T-helper 1 cell (primary cell): Measurements from ENCODE around the gene CLSTN1.
"Not testable (repeated sequence)": the region's sequence is repeated elsewhere in the genome, so short reads cannot be mapped to it uniquely, and the experiment has no call there.

Experiments
- DNase-seq, 5 donors: peaks; one replicate each; pipeline ENCODE4 v3.0.0-alpha.2; 2012 to 2020

The CLSTN1 gene

DNA sequence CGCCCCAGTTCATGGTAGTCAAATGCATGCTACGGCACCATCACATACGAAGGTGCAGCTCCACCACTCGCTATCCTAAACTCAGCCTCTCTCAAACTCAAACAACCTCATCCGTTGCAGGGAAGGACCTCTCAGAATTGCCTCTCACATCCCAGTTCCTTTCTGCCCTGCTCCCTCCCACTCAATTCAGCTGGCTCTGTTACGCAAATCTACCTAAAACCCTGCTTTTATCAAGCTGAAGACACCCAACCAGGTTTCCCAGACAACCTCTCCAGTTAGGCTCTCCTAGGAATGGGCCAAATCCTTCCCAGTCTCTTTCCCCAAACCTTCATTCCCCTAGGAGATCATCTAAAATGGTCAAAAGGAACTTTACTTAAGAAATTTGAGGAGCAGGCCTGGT lies 62.9 kb downstream of the CLSTN1 start:
- no peak for DNase-seq

DNA sequence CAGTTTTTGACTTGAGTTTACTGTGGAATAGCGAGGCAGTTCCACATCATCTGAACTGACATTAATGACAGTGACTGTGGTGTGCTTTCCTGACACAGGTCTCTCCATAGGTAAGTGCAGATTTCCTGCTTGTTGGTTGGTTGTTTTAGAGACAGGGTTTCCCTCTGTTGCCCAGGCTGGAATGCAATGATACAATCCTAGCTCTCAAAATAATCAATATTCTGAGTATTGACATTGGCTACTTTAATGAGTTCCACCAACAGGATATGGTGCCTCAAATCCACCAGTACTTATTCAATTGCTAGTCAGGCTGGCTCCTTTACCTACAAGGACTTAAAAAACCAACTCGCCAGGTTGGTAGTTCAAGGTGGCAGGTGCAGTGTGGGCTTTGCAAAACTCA lies 63.8 kb downstream of the CLSTN1 start:
- DNase-seq, result no peak

DNA sequence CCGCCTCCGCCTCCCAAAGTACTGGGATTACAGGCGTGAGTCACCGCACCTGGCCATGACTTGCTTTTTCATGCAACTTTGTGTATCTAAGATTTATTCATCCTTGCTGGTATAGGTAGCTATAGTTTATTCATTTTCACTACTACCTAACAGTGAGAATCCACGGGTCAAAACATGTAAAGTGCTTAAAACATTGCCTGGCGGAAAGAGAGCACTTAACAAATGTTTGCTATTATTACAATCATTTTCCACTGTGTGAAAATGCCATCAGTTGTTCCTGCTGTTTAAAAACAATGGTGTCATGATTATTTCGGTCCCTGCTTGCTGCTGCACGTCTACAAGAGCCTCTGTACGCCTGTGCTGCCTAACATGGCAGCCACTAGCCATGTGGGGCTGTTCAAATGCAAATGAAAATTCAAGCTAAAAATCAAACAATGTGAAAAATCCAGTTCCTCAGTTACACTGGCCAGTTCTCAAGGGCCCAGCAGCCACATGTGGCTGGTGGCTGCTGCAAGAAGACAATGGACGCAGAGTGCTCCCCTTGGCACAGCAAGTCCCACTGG lies 65.1 kb downstream of the CLSTN1 start:
- no peak for DNase-seq

DNA sequence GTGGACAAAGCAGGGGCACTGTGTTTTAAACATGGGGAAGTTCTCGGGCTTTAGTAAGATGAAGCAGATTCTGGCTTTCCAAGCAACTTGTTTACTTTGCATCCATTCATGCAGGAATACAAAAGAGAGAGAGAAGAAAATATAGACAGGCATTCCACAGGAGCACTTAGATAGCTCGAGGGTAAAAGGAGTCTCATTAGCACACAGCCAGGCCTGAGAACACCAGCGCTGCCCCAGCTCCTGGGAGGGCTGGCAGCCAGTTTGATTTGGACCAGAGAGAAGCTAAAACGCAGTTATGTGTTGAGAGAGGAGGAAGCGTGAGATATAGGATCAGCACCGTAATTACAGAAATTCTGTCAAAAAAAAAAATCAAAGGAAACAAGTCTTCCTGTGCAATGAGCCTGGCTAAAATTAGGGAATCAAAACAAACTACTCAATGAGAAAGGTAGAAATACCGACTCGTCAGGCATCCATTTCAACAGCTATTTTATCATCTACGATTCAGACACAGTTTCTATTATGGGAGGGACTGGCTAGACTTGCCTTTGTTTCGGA lies 68.2 kb downstream of the CLSTN1 start:
- DNase-seq, result no peak

DNA sequence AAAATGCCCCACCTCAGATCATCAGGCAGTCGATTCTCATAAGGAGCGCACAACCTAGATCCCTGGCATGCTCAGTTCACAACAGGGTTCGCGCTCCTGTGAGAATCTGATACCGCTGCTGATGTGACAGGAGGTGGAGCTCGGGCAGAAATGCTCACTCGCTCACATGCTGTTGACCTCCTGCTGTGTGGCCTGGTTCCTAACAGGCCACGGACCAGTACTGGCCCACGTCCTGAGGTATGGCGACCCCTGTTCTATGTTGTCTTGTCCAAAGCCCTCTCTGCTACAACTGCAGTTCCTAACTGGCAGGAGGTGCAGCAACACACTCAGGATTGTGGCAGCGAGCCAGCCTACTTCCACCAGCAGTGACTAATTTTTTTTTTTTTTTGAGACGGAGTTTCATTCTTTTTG lies 70.6 kb downstream of the CLSTN1 start:
- no peak for DNase-seq

DNA sequence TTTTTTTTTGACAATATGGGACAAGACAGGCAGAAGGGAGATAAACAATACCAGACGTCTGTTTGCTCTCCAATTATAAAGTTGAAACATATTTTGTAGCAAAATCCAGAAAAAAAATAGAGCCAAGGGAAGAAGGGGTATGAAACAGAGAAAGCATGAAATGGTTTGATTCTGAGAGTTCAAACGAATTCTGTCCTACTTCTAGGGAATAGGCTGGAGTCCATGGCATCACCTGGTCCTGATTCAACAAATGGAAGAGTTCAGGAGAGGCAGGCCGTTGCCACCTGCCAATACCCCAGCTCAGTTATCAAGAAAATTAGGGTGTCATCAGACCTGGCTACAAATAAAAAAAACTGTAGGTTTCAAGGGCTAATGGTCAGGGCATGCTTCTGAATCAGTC lies 71.8 kb downstream of the CLSTN1 start:
- no peak for DNase-seq

DNA sequence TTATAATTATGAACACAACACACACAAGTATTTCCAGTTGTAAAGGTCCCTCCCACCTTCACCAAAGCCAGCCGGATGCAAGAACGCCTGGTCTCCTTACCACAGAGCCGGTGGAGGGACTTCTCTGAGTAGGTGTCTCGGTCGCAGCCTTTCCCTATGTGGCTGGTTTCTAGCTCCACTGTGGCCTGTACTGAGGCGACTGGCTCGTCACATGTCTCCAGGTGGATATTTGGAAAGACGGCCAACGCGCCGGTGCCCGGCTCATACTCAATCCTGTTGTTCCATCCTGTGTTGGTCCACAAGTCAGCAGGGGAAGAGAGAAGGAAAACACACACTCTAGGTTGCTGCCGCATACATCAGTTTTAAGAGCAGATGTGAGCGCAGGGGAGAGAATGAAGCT lies 74.4 kb downstream of the CLSTN1 start:
- DNase-seq, result no peak

DNA sequence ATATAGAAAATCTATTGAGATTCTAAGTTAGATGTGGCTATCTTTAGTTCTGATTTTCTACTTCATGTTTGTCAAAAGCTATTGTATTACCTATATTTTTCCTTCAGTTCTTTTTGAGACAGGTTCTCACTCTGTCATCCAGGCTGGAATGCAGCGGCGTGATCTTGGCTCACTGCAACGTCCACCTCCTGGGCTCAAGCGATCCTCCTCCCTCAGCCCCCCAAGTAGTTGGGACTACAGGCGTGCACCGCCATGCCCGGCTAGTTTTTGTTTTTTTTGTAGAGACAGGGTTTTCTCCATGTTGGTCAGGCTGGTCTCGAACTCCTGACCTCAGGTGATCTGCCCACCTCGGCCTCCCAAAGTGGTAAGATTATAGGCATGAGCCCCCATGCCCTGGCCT lies 75.4 kb downstream of the CLSTN1 start:
- not testable (repeated sequence) for DNase-seq

DNA sequence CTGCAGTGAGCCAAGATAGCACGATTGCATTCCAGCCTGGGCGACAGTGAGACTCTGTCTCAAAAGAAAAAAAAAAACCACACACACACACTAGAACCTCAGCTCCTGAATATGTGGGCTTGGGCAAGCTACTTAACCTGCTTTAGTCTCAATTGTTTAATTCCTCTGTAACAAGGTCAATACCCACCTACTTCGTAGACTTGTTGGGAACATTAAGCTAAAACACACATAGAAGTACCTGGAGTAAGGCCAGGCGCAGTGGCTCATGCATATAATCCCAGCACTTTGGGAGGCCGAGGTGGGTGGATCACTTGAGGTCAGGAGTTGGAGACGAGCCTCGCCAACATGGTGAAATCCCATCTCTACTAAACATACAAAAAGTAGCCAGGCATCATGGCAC lies 77.1 kb downstream of the CLSTN1 start:
- DNase-seq, result no peak

DNA sequence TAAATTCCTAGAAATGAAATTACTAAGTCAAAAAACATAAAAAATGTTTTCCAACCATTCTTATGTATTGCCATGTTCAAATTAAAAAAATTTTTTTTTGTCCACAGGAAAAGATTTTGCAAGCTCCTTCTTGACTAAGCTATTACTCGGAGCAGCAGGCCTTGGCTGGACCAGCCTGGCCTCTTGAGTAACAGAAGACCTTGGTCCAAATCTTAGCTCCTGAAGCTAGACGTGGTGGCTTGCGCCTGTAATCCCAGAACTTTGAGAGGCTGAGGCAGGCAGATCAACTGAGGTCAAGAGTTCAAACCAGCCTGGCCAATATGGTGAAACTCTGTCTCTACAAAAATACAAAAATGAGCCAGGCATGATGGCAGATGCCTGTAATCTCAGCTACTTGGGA lies 77.6 kb downstream of the CLSTN1 start:
- DNase-seq, result no peak

DNA sequence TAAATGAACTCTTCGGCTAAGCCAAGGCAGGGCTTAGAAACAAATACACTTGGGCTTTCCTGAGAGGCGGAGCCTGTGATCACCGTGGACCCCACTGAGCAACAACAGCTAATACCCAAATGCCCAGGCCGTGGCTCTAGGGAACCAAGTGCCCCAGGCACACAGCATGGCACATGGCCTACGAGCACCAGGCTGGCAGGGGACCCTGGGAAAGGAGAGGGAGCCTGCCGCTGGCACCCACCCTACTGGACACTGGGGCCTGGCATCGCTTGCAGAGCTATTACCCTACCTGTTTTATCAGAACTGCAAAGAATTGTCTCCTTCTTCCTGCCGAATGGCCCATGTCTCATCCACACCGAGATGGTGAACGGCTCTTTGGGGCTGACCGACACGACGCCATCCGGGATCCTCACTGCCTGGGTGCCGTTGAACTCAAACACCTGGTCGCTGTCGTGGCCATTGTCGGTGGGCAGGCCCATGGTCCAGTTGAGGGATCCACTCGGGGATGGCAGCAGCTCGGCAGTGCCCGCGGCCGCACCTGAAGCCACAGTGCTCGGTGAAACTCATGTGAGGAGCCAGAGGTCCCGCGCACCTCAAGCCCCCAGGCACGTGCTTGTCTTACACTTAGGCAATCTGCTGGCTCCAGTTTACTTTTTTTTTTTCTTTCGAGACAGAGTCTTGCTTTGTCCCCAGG lies 79.5 kb downstream of the CLSTN1 start:
- no peak for DNase-seq

DNA sequence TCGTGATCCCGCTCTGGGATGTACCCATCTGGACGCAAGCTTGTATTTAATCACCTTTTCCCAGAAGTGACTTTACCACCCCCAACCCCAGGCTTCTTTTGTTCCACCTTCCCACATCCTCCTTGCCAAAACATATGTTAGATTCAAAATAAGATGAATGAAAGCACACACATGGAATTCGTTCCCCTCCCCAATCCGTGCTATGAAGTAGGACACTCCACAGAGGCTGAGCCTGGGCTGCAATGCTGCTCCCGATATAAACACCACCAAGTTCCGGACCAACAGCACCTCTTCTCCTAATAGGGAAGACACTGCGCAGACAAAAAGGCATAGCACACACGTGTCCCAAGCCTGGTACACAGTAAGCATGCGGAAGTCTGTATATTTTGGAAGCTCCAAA lies 86.1 kb downstream of the CLSTN1 start:
- DNase-seq, result no peak

DNA sequence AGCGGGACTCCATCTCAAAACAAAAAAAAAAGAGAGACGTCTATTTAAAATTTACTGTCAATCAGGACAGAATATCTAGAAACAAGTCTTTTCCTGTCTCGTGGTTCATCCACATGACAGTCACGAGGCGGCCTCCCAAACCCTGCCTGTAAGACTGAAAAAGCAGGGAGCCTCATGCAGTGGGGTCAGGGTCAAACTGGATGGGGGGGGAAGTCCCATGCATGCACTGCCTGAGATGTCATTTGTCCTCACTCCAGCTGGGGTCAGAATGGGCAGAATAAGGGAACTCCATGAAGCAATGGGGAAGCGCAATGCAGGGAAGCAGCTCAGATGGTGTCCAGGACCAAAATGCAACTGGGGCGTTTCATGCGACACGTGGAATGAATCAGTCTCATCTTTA lies 86.7 kb downstream of the CLSTN1 start:
- no peak for DNase-seq

DNA sequence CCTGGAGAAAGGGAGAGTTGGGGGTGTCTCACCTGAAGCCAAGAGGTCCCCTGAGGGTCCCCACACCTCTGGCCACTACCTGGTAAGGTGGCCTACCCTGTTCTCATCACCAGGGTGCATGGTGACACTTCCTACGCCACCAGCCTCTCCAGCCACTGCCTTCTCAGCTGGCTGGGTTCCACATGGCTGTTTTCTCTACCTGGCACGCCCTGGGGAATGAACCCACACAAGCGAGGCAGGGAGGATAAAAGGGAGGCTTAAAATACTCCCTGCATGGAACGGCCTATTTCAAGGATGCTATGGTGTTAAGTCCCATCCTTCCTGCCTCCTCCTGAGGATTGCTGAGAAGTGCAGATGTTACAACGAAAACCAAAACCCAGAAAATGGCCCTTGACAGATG lies 87.5 kb downstream of the CLSTN1 start:
- DNase-seq, result no peak

DNA sequence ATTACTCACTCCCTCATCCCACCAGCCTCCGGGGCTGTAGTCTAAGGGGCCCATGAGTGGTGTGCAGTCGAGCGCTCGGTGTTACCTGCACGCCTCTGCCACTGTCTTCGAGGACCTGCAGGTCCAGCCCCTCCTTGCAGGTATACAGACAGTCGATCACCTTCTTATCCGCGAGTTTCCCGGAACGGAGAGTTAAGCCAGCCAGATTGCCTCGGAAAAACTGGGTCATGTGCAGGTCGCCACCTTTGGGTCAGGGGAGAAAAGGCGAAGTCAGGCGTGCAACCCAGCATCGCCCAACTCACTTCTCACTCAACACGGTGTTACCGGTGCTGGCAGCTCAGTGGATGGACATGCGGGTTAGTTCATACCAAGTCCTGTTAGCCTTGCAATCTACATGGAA lies 88.0 kb downstream of the CLSTN1 start:
- no peak for DNase-seq

DNA sequence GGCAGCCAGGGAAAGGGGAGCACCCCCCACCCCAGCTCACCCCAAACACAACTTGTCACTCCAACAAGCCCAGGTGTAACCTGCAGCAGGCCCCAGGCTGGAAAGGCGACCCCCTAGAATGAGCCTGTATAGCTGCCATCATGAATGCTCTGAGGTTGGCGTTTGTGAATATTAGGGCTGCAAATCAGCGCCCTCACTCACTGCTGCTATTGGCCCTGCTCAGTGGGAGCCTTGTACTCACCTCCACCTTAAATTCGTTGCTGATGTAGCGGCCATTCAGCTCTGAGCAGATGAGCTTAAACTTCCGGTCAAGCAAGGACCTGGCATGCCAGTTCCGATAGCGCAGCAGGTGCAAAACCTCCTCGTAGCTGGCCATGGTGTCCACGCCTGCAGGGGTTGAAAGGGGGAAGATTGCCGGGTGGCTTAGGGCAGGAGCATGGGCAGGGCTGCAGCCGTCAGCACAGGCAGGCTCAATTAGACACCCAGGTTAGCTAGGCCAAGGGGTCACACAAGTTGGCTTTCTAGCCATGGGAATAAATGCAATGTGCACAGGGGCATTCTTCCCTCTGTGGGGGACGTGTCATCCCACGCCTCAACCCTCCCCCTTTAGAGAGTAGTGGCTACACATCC lies 90.5 kb downstream of the CLSTN1 start:
- DNase-seq, result no peak

DNA sequence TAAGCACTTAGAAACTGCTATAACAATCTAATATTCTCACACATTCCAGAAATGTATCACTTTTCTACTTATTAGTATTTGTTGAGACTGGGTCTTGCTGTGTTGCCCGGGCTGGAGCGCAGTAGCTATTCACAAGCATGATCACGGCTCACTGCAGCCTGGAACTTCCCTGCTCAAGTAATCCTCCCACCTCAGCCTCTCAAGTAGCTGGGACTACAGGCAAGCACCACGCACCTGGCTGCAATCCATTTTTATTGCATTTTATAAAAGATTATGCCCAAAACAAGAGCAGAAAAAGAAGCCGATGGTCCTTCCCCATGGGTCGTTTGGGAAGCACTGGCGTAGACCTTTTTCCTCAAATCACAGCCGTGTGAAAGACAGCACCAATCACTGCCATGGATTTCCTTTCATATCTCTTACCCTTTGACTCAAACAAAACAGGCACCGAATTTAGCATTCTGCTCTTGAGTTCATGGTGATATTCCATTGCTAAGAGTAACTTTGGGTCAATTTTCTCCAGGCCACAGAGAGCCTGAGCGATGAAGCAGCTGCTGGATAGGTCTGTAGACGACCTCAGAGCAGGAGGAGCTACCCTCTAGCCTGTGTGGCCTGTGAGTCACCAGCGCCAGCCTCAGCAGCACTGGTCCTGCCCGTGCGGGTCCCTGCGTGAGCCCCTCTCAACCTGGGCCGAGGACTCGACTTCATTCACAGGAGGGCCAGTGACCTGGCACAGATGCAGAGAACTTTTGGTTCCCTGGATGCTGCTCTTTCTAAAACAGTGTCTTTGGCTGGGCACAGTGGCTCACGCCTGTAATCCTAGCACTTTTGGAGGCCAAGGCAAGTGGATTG lies 91.4 kb downstream of the CLSTN1 start:
- DNase-seq, result no peak

DNA sequence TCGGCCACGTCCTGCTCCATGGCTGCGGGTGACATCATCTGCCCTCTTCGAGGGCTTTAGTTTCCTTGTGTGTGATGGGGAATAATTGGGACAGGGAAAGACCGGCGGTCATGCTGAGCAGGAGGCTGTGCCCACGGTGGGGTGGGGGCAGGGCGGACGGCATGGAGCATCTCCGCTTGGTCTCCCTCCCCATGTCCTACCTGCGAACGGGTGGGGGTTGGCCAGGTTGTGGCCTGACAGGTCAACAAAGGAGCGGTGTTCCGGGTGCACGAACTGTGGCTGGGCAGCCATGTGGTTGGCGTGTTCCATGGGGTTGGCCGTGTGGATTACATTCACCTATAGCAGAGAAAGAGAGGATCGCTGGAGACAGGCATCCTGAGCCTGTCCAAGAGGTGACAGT lies 92.2 kb downstream of the CLSTN1 start:
- no peak for DNase-seq

DNA sequence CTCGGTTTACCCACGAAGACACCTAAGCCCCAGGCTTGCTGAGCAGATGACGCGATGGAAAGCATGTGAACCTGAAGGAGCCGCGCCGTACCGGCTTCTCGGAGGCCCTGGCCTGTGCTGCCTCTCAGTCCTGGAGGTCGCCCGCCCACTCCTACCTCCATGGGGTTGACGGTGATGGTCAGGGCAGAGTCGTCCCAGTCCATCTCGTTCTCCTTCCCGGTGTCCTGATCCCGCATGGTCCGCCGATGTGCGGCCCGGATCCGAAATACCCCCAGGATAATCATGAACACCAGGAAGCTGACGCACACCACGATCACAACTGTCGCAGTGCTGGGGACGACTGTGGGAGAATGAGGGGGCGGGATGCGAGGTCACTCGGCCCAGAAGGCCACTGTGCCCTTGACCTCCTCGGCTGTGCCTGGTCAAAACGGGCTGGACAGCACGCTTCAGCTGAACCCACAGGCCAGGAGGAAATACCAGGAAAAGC lies 92.7 kb downstream of the CLSTN1 start:
- no peak for DNase-seq

DNA sequence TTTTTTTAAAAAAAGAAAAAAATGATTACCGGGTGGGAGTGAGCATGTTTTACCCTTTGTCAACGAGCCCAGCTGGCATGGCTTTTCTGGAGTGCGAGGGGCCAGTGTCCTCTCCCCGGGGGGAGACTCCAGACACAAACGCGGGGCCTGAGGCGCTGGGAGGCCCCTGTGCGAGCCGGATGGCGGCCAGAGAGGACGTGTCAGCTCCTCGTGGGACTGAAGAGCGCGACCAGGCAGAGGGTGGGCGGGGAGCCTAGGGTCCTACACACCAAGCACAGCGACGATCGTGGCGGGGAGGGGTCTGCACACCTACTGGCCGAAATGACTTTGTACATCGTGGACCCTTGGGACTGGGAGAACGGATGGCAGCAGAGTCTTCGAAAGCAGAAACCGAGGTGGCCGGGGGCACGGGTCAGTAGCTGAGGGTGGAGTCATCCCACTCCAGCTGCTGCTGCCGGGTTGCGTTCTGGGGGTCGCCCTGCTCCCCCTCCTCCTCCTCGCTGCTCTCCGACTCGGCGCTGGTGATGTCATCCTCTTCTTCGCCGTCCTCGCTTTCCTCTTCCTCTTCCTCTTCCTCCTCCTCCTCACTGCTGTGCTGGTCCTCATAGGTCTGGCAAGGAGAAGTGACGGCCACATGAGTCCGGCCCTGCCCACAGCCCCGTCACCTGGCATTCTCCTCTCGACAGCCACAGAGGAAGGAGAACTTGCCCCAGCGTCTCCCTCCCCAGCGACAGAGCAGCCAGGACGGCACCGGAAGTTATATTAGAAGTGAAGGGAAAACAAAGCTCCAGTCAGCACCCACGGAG lies 93.5 kb downstream of the CLSTN1 start:
- DNase-seq, result no peak

DNA sequence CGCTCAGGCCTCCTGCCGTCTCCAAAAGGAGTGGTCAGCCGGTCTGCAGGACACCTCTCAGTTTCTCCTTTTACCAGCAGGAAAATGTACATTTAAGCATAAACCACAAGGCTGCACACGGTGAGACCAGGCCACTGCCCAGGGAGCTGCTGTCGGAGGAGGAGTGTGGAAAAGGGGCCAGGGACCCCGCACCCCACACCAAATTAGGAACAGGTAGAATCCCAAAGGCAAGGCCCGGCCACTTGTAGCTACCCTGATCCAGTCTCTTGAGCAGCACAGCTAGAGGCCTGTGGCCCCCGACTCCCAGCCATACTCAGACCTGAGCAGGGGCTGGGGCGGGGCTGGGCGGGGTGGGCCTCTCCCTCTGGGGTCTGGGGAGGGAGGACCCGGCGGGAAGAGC lies 94.2 kb downstream of the CLSTN1 start:
- no peak for DNase-seq
